Measurements from ENCODE around the gene STRN3.
"Not testable (repeated sequence)": the region's sequence is repeated elsewhere in the genome, so short reads cannot be mapped to it uniquely, and the experiment has no call there.

STRN3 gene

GRCh38 chr14:31020834-31021575 lies 5.2 kb downstream of the STRN3 start:
- no peak overlapping the region for H3K4me3 ChIP-seq (ENCODE audit: low read length)
- H3K27me3 ChIP-seq (ENCODE audit: insufficient read depth, low read length), result no peaks in the 10 kb centered on the region
- no peak overlapping the region for H3K9ac ChIP-seq (ENCODE audit: low read depth, low read length)
- peaks cover 29% of the 10 kb centered on the region for H3K36me3 ChIP-seq (ENCODE audit: insufficient read depth, low read length)
- peaks cover 14% of the 10 kb centered on the region for H3K4me1 ChIP-seq (ENCODE audit: insufficient read depth, low read length)
- no peaks in the 10 kb centered on the region for H3K9me3 ChIP-seq (ENCODE audit: insufficient read depth, low read depth, low read length)
- no peak overlapping the region for H3K27ac ChIP-seq (ENCODE audit: low read depth, low read length)
- WGBS, result 96% methylated on average over 8 of the region's 8 CpGs

DNA sequence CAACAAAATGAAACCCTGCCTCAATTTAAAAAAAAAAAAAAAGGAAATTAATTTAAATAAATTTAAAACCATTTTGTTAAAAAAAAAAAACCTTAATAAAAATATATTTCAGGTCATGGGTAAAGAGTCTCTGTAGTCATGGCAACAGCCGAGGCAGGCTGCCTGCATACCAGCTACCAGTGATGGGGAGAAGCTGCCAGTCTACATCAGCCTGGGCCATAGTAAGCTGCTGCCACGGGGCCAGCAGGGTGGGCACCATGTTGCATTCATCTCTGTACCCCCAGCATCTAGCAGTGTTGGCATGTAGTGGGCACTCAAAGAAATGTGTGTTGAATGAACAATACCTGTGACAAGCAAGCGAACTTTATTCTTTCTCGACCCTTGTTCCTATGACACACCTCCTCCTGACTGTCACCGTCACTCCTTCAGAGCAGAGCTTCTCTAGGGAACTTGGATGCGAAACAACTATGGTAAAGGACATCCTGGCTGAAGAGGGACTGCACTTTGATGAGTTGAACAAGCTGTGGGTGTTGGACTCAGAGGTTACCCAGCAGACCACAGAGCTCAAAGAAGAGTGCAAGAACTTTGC lies 8.0 kb downstream of the STRN3 start:
- H3K9me3 ChIP-seq (ENCODE audit: insufficient read depth, low read depth, low read length), result no peaks in the 10 kb centered on the region
- no peak overlapping the region for H3K27ac ChIP-seq (ENCODE audit: low read depth, low read length)
- WGBS, result 95% methylated on average over 6 of the region's 6 CpGs
- no peak overlapping the region for H3K9ac ChIP-seq (ENCODE audit: low read depth, low read length)
- no peak overlapping the region for H3K4me3 ChIP-seq (ENCODE audit: low read length)
- H3K27me3 ChIP-seq (ENCODE audit: insufficient read depth, low read length), result no peaks in the 10 kb centered on the region
- no peaks in the 10 kb centered on the region for H3K4me1 ChIP-seq (ENCODE audit: insufficient read depth, low read length)
- peaks cover 31% of the 10 kb centered on the region for H3K36me3 ChIP-seq (ENCODE audit: insufficient read depth, low read length)

GRCh38 chr14:31013841-31014240 lies 12.3 kb downstream of the STRN3 start:
- 94% methylated on average over 4 of the region's 4 CpGs for WGBS
- peaks cover 14% of the 10 kb centered on the region for H3K36me3 ChIP-seq (ENCODE audit: insufficient read depth, low read length)
- H3K9me3 ChIP-seq (ENCODE audit: insufficient read depth, low read depth, low read length), result no peaks in the 10 kb centered on the region
- H3K4me1 ChIP-seq (ENCODE audit: insufficient read depth, low read length), result no peaks in the 10 kb centered on the region
- H3K4me3 ChIP-seq (ENCODE audit: low read length), result no peak overlapping the region
- no peak overlapping the region for H3K27ac ChIP-seq (ENCODE audit: low read depth, low read length)
- H3K27me3 ChIP-seq (ENCODE audit: insufficient read depth, low read length), result no peaks in the 10 kb centered on the region
- no peak overlapping the region for H3K9ac ChIP-seq (ENCODE audit: low read depth, low read length)

GRCh38 chr14:31010935-31011334 lies 15.2 kb downstream of the STRN3 start:
- 98% methylated on average over 3 of the region's 3 CpGs for WGBS
- no peak overlapping the region for H3K4me3 ChIP-seq (ENCODE audit: low read length)
- no peak overlapping the region for H3K27ac ChIP-seq (ENCODE audit: low read depth, low read length)
- no peak overlapping the region for H3K9ac ChIP-seq (ENCODE audit: low read depth, low read length)
- H3K27me3 ChIP-seq (ENCODE audit: insufficient read depth, low read length), result no peaks in the 10 kb centered on the region
- no peaks in the 10 kb centered on the region for H3K4me1 ChIP-seq (ENCODE audit: insufficient read depth, low read length)
- no peaks in the 10 kb centered on the region for H3K9me3 ChIP-seq (ENCODE audit: insufficient read depth, low read depth, low read length)
- peaks cover 17% of the 10 kb centered on the region for H3K36me3 ChIP-seq (ENCODE audit: insufficient read depth, low read length)

GRCh38 chr14:31009836-31010574 lies 16.2 kb downstream of the STRN3 start:
- Histone ChIP-seq H3K27me3 (ENCODE audit: insufficient read depth, low read length) (no peaks in the 10 kb centered on the region), H3K4me1 (ENCODE audit: insufficient read depth, low read length) (peaks cover 3% of the 10 kb centered on the region; the same call in 1 of the 2 replicates), H3K36me3 (ENCODE audit: insufficient read depth, low read length) (peaks cover 17% of the 10 kb centered on the region), H3K9me3 (ENCODE audit: insufficient read depth, low read depth, low read length) (no peaks in the 10 kb centered on the region), H3K4me3 (ENCODE audit: low read length) (no peak overlapping the region), H3K27ac (ENCODE audit: low read depth, low read length) (no peak overlapping the region), H3K9ac (ENCODE audit: low read depth, low read length) (no peak overlapping the region)
- WGBS, result 91% methylated on average over 1 of the region's 3 CpGs

DNA sequence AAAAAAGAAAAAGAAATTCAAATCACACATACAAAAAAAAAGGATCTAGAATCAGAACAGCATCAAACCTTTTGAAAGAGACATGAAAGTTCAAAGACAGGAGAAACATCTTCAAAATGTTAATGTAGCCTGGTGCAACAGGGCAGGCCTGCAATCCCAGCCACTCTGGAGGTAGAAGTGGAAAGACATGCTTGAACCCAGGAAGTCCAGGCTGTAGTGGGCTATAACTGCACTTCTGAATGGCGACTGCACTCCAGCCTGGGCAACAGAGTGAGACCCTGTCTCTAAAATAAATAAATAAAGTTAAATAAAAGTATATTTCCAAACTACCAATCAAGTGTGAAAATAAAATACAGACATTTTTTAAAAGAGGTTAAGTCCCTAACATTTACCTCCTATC lies 19.5 kb downstream of the STRN3 start:
- no peak overlapping the region for H3K9ac ChIP-seq (ENCODE audit: low read depth, low read length)
- WGBS, result 100% methylated on average over 1 of the region's 1 CpG
- H3K4me3 ChIP-seq (ENCODE audit: low read length), result no peak overlapping the region
- H3K4me1 ChIP-seq (ENCODE audit: insufficient read depth, low read length), result peaks cover 3% of the 10 kb centered on the region; the same call in 1 of the 2 replicates
- H3K36me3 ChIP-seq (ENCODE audit: insufficient read depth, low read length), result peaks cover 12% of the 10 kb centered on the region
- no peaks in the 10 kb centered on the region for H3K27me3 ChIP-seq (ENCODE audit: insufficient read depth, low read length)
- no peak overlapping the region for H3K27ac ChIP-seq (ENCODE audit: low read depth, low read length)
- H3K9me3 ChIP-seq (ENCODE audit: insufficient read depth, low read depth, low read length), result no peaks in the 10 kb centered on the region

DNA sequence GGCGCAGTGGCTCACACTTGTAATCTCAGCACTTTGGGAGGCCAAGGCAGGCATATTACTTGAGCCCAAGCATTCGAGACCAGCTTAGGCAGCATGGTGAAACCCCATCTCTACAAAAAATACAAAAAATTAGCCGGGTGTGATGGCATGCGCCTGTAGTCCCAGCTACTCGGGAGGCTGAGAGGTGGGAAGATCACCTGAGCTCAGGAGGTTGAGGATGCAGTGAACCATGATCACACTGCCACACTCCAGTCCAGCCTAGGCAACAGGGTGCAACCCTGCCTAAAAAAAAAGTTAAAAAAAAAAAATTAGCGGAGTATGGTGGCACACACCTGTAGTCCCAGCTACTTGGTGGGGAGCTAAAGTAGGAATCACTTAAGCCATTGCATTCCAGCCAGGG lies 22.2 kb downstream of the STRN3 start:
- H3K4me3 ChIP-seq (ENCODE audit: low read length); H3K9me3 ChIP-seq (ENCODE audit: insufficient read depth, low read depth, low read length); H3K27ac ChIP-seq (ENCODE audit: low read depth, low read length); H3K9ac ChIP-seq (ENCODE audit: low read depth, low read length); H3K27me3 ChIP-seq (ENCODE audit: insufficient read depth, low read length): not testable (repeated sequence)
- Histone ChIP-seq H3K4me1 (ENCODE audit: insufficient read depth, low read length) (peaks cover 15% of the 10 kb centered on the region), H3K36me3 (ENCODE audit: insufficient read depth, low read length) (peaks cover 11% of the 10 kb centered on the region; the same call in 1 of the 2 replicates)
- WGBS, result 95% methylated on average over 6 of the region's 6 CpGs

GRCh38 chr14:31003284-31003683 lies 22.9 kb downstream of the STRN3 start:
- H3K36me3 ChIP-seq (ENCODE audit: insufficient read depth, low read length), result peaks cover 10% of the 10 kb centered on the region; the same call in 1 of the 2 replicates

GRCh38 chr14:31001339-31001658 lies 24.9 kb downstream of the STRN3 start:
- Histone ChIP-seq H3K27ac (ENCODE audit: low read depth, low read length) (no peak overlapping the region), H3K9ac (ENCODE audit: low read depth, low read length) (no peak overlapping the region), H3K9me3 (ENCODE audit: insufficient read depth, low read depth, low read length) (peaks cover 8% of the 10 kb centered on the region; the same call in 1 of the 2 replicates), H3K36me3 (ENCODE audit: insufficient read depth, low read length) (peaks cover 7% of the 10 kb centered on the region; the same call in 1 of the 2 replicates), H3K27me3 (ENCODE audit: insufficient read depth, low read length) (no peaks in the 10 kb centered on the region), H3K4me3 (ENCODE audit: low read length) (no peak overlapping the region), H3K4me1 (ENCODE audit: insufficient read depth, low read length) (peaks cover 31% of the 10 kb centered on the region)
- WGBS, result 78% methylated on average over 6 of the region's 6 CpGs

More at GRCh38 chr14:31003284-31003683, 22.9 kb downstream of the STRN3 start:
- peaks cover 15% of the 10 kb centered on the region for H3K4me1 ChIP-seq (ENCODE audit: insufficient read depth, low read length)
- H3K27me3 ChIP-seq (ENCODE audit: insufficient read depth, low read length), result no peaks in the 10 kb centered on the region
- no peak overlapping the region for H3K4me3 ChIP-seq (ENCODE audit: low read length)
- peaks cover 6% of the 10 kb centered on the region; the same call in 1 of the 2 replicates for H3K9me3 ChIP-seq (ENCODE audit: insufficient read depth, low read depth, low read length)
- no peak overlapping the region for H3K9ac ChIP-seq (ENCODE audit: low read depth, low read length)
- no peak overlapping the region for H3K27ac ChIP-seq (ENCODE audit: low read depth, low read length)
- 95% methylated on average over 3 of the region's 3 CpGs for WGBS

- WGBS, result 55% methylated on average over 3 of the region's 3 CpGs
- Histone ChIP-seq H3K4me3 (ENCODE audit: low read length) (no peak overlapping the region), H3K9ac (ENCODE audit: low read depth, low read length) (no peak overlapping the region), H3K36me3 (ENCODE audit: insufficient read depth, low read length) (peaks cover 7% of the 10 kb centered on the region; the same call in 1 of the 2 replicates), H3K4me1 (ENCODE audit: insufficient read depth, low read length) (peaks cover 34% of the 10 kb centered on the region), H3K27ac (ENCODE audit: low read depth, low read length) (no peak overlapping the region), H3K9me3 (ENCODE audit: insufficient read depth, low read depth, low read length) (peaks cover 8% of the 10 kb centered on the region; the same call in 1 of the 2 replicates), H3K27me3 (ENCODE audit: insufficient read depth, low read length) (no peaks in the 10 kb centered on the region)
Observed at GRCh38 chr14:31000629-31001338, 25.4 kb downstream of the STRN3 start.
